PFSK-1 (cell line): ENCODE measurements around the gene MRPL11.

Experiments used
- FOXP2 ChIP-seq: optimal IDR thresholded peaks from 2 replicates; pipeline ENCODE3; 2011; ENCODE audit warnings: borderline replicate concordance, control low read depth, inconsistent platforms; ENCODE audit not compliant: insufficient read depth; ENCODE audit errors: extremely low read length, extremely low read depth
- POLR2AphosphoS5 ChIP-seq: IDR thresholded peaks from 2 replicates; pipeline ENCODE4 v1.6.1; 2012; ENCODE audit warnings: low read depth, mild to moderate bottlenecking, control low read depth, low read length, moderate library complexity
- SIN3A ChIP-seq: IDR thresholded peaks from 2 replicates; pipeline ENCODE4 v1.6.1; 2012; ENCODE audit warnings: mild to moderate bottlenecking, low read length, moderate library complexity, borderline replicate concordance; ENCODE audit not compliant: insufficient read depth
- TAF1 ChIP-seq: IDR thresholded peaks from 2 replicates; pipeline ENCODE4 v1.6.1; 2012; ENCODE audit warnings: low read length, control low read depth, borderline replicate concordance; ENCODE audit not compliant: insufficient read depth
- TF ChIP-seq, protein P1 (sequence below), 2 experiments: IDR thresholded peaks; 2 replicates each; pipeline versions ENCODE4 v1.6.1 to v1.8.0; 2011 to 2012; ENCODE audit warnings: low read depth in 2 of 2, low read length in 2 of 2, control low read depth in 1 of 2, inconsistent platforms in 1 of 2, mild to moderate bottlenecking in 1 of 2, moderate library complexity in 1 of 2; ENCODE audit not compliant: insufficient read depth in 1 of 2

MRPL11 gene

GRCh38 chr11:66466225-66467033 is 27.8 kb upstream of the MRPL11 start, which contains the start of gene PELI3:
TSS of gene PELI3 (plus strand) at chr11:66466905. CDS start at chr11:66468129, 1,224 bp downstream.
- TF ChIP-seq, protein P1, sequence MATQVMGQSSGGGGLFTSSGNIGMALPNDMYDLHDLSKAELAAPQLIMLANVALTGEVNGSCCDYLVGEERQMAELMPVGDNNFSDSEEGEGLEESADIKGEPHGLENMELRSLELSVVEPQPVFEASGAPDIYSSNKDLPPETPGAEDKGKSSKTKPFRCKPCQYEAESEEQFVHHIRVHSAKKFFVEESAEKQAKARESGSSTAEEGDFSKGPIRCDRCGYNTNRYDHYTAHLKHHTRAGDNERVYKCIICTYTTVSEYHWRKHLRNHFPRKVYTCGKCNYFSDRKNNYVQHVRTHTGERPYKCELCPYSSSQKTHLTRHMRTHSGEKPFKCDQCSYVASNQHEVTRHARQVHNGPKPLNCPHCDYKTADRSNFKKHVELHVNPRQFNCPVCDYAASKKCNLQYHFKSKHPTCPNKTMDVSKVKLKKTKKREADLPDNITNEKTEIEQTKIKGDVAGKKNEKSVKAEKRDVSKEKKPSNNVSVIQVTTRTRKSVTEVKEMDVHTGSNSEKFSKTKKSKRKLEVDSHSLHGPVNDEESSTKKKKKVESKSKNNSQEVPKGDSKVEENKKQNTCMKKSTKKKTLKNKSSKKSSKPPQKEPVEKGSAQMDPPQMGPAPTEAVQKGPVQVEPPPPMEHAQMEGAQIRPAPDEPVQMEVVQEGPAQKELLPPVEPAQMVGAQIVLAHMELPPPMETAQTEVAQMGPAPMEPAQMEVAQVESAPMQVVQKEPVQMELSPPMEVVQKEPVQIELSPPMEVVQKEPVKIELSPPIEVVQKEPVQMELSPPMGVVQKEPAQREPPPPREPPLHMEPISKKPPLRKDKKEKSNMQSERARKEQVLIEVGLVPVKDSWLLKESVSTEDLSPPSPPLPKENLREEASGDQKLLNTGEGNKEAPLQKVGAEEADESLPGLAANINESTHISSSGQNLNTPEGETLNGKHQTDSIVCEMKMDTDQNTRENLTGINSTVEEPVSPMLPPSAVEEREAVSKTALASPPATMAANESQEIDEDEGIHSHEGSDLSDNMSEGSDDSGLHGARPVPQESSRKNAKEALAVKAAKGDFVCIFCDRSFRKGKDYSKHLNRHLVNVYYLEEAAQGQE (IDR thresholded peaks at IDR 0.05; ENCODE audit: insufficient read depth in 1 of 2, low read depth in 2 of 2, low read length in 2 of 2): no peak
- no peak for TF ChIP-seq SIN3A
- TF ChIP-seq POLR2AphosphoS5: no peak; the same call in 1 of the 2 replicates
- TF ChIP-seq FOXP2: no peak
- TF ChIP-seq TAF1: no peak

GRCh38 chr11:66465373-66466224 is 27.0 kb upstream of the MRPL11 start:
- no peak for TF ChIP-seq TAF1
- no peak for TF ChIP-seq SIN3A
- no peak for TF ChIP-seq POLR2AphosphoS5
- TF ChIP-seq, protein P1 (IDR thresholded peaks at IDR 0.05; ENCODE audit: insufficient read depth in 1 of 2, low read depth in 2 of 2, low read length in 2 of 2): no peak
- TF ChIP-seq FOXP2: no peak

- no peak for TF ChIP-seq SIN3A
- TF ChIP-seq, protein P1 (IDR thresholded peaks at IDR 0.05; ENCODE audit: insufficient read depth in 1 of 2, low read depth in 2 of 2, low read length in 2 of 2): no peak
- TF ChIP-seq TAF1: no peak
- no peak for TF ChIP-seq POLR2AphosphoS5
- no peak for TF ChIP-seq FOXP2
These were observed 26.3 kb upstream of the MRPL11 start for GRCh38 chr11:66464916-66465315.

DNA sequence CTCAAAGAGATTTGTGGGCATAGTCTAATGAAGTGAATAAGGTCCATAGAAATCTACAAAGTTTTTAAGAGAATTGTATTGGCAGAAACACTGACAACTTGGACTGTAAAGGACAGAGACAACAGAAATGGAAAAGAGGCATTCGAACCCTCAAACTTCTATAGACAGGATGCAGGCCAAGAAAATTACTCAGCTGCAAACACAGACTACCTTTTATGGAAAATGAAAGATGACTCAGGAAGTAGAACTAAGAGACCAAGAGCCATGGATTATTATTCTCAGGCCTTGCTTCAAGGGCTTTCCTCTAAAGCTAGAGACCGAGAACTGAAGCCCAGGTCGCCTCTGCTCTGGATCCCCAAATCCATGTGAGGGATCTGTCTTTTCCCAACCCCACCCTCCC is 24.3 kb upstream of the MRPL11 start:
- TF ChIP-seq SIN3A: no peak
- TF ChIP-seq, protein P1 (IDR thresholded peaks at IDR 0.05; ENCODE audit: insufficient read depth in 1 of 2, low read depth in 2 of 2, low read length in 2 of 2): no peak
- TF ChIP-seq TAF1: no peak
- no peak for TF ChIP-seq FOXP2
- no peak for TF ChIP-seq POLR2AphosphoS5
